HL-60/S4 treated with retinoic acid at 250 ng/mL for 4 days and 3 days (cell line): ENCODE data around the gene CAPN5.
"Not testable (repeated sequence)": the region's sequence is repeated elsewhere in the genome, so short reads cannot be mapped to it uniquely, and the experiment has no call there.

Experiments used
- in situ Hi-C: fragments of 300-500 bp; cut with MboI; formaldehyde crosslinking; loops from 2 replicates; pipeline ENCODE4 v1.7.0; 2022; ENCODE audit warnings: low sequenced_read_pairs

The CAPN5 gene

DNA sequence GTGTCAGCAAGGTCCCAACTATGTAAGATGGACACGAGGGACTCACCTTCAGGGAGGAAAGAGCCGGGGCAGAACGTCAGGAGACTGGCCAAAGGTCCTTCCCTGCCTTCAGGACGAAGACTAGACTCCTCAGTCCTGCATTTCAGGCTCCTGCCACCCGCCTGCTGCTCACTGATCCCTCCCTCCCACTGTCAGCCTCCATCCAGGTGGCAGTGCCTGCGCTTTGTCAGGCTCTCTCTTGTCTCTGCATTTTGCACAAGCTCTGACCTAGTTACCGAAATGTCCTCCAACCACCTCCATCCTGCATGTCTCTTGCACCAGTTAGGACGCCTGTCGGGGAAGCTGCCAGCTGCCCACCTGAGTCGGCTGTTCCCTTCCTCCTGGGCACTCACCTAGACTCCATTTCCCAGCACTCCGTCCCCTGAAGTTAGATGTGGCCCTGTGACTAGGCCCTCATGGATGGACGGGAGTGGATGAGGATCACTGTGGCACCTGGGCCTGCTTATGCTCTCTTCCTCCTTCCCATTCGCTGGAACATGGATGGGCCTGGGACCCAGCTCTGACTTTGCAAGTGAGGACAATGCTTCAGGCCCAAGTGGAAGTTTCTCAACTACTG is 24.6 kb upstream of the CAPN5 start:
- in situ Hi-C loops: no loop called here

DNA sequence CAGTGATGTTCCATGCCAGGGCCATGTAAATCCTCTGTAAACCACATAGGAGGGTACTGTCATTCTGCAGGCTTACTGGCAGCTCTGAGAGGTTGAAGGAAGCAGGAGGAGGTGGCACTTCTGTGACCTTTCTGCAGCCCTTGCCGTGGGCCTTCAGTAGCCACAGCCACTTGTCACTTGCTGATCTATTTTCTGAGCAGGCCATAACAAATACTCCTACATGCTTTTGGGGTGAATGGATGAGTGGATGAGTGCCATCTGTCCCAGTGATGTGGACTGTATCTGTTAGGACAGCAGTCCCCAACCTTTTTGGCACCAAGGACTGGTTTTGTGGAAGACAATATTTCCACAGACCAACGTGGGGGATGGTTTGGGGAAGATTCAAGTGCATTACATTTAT is 22.4 kb upstream of the CAPN5 start:
- in situ Hi-C loops: no loop called here

DNA sequence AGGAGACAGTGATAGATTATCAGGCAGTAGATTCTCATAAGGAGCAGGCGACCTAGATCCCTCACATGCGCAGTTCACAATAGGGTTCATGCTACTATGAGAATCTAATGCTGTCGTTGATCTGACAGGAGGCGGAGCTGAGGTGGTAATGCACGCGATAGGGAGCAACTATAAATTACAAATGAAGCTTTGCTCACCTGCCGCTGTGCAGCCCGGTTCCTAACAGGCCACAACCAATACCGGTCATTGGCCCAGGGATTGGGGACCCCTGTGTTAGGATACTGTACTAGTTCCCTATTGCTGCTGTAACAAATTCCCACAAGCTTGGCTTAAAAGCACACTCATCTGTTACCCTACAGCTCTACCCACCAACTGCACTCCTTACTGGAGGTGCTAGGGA is 21.9 kb upstream of the CAPN5 start:
- in situ Hi-C loops: no loop called here

DNA sequence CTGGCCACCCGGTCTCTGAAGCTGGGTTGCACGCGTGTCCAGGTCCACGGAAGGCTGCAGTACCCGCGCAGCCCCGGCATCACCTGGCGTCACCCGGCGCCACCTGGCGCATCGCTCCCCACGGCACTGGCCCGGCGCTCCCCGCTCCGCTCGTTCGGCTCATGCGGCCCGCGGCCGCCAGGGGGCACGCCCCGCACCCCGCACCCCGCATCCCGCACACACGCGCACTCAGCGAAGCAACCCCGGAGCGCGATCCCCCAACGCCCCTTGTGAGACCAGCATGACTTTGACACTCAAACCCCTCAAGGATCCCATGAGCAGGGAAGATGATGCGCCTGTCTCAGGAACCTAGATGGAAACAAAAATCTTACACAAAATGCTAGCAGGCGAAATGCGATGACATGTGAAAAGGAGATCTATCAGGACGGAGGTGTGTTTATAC is 20.7 kb upstream of the CAPN5 start:
- in situ Hi-C loops: no loop called here

DNA sequence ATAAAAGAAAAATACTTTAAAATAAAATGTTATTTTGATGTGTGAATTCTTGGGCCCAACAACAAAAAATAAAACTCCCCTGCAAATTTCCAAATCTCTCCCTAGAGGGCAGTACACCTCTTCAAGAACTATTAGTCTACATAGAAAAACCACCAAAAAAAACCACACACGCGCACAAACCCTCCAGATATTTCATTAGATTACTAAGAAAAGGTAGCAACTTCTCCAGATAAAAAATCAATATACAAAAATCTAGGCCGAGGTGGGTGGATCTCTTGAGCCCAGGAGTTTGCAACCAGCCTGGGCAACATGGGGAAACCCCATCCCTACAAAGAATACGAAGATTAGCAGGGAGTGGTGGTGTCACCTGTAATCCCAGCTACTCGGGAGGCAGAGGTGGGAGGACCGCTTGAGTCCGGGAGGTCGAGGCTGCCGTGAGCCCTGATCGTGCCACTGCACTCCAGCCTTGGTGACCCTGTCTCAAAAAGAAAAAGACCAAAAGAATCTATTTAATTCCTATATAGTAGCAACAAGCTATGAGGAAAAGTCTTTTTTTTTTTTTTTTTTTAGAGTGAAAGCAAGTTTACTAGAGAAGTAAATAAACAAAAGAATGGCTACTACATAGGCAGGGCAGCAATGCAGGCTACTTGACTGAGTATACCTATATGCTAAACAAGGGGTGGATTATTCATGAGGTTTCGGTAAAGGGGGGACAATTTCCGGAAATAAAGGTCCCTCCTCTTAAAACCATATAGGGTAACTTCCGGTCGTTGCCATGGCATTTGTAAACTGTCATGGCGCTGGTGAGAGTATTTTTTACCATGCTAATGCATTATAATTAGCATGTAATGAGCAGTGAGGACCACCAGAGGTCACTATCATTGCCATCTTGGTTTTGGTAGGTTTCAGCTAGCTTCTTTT is 19.5 kb upstream of the CAPN5 start:
- in situ Hi-C loops: no loop called here

DNA sequence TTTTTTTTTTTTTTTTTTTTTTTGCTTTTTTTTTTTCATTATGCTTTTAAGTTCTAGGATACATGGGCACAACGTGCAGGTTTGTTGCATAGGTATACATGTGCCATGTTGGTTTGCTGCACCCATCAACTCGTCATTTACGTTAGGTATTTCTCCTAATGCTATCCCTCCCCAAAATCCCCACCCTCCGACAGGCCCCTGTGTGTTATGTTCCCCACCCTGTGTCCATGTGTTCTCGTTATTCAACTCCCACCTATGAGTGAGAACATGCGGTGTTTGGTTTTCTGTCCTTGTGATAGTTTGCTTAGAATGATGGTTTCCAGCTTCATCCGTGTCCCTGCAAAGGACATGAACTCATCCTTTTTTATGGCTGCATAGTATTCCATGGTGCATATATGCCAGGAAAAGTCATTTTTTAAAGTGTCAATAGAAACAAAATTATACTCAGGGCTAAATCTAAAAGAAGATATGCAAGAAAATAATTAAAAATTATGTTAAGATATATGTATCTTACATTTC is 18.8 kb upstream of the CAPN5 start:
- in situ Hi-C loops: not testable (repeated sequence)

DNA sequence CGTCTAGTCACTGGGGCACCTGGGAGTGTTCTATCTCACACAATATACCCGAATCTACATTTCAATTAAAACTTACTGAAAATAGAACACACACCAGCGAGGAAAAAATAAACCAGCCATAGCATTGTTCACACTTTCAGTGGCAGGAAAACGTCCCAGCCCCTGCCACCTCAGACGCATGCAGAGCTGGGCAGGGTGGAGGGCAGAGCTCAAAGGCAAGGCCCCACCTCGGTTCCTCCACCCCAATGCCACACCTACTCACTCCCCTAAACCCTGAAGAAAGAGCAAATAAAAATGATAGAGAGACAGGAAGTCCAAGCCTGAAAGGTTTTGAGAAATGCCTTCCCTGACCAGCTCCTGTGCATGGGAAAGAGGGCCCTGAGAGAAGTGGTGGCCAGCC is 17.7 kb upstream of the CAPN5 start:
- in situ Hi-C loops: no loop called here

DNA sequence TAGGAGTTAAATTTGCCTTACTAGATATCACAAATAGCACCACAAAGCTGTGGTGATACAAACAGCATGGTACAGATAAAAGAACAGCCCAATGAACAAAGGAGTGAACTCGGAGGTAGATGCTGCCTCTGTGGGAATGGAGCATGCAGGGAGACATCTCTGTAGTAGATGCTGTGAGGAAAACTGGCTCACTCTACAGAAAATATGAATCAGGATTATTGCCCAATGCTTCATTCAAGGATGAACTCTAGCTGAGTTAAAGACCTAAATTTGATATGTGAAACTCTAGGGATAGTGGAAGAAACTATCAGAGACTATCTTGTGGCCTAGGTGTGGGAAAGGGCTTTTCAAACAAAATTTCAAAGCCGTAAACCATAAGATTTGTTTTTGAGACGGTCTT is 15.3 kb upstream of the CAPN5 start:
- in situ Hi-C loops: no loop called here

DNA sequence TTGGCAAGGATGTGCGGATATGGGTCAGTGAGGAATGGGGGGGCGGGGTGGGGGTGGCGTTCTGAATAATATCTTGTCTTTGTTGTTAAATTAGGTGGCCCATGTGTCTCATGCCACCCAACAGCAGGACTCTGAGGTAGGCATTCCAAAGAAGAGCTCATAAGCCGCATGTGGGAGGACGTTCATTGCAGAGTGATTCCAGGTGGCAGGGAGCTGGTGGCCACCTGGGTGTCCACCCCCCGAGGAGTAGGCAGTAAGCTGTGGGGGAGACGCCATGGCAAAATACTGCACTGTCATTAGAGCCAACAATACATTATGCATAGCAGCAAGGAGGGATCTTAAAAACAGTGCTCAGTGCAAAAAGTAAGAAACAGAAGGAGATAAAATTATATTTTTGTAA is 14.3 kb upstream of the CAPN5 start:
- in situ Hi-C loops: no loop called here

DNA sequence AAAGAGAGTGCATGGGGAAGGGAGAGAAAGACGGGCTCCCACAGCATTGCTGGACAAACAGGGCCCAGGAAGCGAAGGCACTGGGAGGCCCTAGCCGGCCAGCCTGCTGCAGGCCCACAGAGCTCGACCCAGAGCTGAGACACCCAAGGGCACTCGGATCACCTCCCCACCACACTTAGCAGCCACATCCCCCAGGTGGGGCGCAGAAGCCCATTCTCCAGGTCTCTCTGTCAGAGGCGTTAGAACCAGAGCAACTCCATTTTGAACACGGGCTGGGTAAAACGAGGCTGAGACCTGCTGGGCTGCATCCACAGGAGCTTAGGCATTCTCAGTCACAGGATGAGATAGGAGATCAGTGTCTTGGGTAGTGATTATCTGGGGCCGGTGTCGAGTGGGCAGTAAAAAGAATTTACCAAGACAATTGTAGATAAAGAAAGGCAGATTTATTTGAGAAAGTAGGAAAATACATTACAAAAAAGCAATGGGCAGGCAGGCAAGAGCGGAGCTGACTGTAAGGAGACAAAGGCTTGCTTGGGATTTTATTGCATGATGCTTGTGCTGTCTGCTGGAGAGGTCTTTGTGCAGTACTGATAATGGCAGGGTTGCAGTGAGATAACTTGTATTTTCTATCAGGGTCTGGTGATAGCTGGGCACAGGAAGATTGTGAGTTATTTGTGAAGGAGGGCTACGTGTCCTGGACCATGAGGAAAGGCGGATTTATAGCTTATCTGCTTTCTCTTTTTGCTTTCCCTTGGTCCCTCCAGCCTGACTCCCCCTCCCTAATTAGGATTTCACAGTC is 13.4 kb upstream of the CAPN5 start:
- in situ Hi-C loops: no loop called here

DNA sequence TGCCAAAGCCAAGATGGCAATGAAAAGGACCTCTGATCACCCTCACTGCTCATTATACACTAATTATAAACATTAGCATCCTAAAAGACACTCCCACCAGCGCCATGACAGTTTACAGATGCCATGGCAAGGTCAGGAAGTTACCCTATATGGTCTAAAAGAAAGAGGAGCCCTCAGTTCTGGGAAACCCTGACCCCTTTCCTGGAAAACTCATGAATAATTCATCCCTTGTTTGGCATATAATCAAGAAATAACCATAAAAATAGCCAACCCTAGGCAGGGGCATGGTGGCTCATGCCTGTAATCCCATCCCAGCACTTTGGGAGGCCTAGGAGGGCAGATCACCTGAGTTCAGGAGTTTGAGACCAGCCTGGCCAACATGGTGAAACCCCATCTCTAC is 12.7 kb upstream of the CAPN5 start:
- in situ Hi-C loops: no loop called here

DNA sequence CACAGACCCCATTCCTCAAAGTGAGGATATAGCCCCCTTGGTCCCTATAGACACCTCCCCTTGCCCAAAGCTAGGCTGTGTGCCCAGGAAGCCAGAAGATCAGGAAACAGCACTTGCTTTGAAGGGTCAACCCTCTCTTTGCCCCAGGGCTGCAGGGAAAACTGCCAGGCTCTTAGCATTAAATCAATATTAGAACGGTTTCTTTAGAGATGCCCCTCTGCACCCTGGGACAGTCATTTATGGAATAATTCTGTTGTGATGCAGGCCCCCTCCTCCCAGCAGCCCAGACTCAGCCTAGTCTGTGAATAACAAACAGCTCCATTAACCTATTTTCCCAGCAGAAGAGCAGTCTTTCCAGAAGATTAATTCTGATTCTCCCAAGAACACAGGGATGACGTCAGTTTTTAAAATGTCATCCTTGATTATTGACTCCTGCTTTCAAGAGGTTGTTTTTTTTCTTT is 11.6 kb upstream of the CAPN5 start:
- in situ Hi-C loops: no loop called here

DNA sequence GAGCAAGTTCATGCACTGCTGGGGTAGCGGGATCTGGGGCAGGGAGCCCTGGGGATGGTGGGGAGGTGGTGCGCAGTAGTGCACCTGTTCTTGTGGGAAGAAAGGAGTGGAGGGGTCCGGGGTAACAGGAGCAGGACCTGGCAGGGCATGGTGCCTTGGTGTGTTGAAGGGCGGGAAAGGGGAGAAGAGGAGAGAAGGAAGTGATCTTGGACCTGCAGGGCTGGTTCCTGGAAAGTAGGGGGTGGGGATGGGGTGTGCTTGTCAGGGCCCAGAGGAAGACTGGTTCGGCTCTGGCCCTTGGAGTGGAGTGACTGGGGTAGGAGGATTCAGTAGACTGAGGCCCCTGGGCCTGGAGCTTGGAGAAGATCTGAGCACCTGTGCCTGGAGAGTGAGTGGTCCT is 10.9 kb upstream of the CAPN5 start:
- in situ Hi-C loops: no loop called here

DNA sequence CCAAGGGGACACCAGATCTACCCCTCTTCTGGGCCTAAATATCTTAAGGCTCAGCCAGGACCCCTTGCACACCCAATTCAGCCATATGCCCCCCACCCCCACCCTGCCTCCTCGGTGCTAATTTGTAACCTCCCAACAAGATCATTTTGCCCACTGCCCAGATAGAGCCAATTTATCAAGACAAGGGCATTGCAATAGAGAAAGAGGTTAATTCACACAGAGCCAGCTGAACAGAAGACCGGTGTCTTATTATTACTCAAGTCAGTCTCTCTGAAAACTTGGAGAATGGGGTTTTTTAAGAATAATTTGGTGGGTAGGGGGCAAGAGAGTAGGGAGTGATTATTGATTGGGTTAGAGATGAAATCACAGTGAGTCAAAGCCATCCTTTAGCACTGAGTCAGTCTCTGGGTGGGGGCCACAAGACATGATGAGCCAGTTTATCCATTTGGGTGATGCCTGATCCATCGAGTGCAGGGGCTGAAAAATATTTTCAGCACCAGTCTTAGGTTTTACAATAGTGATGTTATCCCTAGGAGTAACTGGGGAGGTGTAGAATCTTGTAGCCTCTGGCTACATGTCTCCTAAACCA is 9.9 kb upstream of the CAPN5 start:
- in situ Hi-C loops: no loop called here

DNA sequence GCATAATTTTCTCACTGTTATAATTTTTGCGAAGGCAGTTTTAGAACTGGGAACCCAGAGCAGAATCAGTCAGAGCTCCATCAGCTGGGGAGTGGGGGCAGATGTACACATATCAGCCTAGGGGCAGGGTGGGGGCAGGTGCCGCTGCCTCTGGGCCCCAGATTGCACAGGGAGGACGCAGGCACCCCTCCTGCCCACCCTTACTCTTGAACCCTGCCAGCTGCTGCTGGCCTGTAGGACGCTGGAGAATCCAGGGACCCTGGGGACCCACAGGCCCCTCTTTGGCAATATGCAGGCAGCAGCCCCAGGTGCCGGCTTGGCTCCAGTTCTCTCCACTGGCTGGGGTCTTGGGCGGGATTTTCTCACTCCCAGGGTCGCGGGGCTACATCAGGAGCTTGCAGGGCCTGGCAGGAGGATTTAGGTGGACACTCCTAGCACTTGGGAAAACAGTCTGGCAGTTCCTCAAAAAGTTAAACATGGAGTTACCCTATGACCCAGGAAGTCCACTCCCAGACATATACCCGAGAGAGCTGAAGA is 8.8 kb upstream of the CAPN5 start:
- in situ Hi-C loops: no loop called here

DNA sequence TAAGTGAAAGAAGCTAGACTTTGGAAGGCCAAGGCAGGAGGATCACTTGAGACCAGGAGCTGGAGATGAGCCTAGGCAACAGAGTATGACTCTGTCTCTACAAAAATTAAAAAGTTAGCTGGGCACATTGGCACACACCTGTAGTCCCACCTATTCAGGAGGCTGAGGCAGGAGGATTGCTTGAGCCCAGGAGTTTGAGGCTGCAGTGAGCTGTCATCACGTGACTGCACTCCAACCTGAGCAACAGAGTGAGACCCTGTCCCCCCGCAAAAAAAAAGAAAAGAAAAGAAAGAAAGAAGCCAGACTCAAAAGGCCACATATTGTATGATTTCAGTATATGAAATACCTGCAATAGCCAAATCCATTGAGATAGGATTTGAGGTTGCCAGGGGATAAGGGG is 7.9 kb upstream of the CAPN5 start:
- in situ Hi-C loops: no loop called here

DNA sequence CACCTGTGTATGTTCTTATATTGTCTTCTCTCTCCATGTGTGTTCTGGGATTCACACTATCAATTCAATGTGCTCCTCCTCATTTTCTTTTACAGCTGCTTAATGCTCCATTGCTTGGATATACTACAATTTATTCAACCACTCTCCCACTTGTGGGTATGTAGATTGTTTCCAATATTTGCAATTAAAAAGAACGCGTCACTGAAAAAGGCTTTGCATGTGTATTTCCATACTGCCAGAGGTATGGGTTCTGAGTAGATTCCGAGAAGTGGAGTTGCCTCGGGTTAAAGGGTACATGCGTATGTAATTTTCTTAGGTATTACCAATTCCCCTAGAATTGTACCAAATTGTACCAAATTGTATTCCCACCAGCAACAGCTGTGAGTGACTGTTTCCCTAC is 7.0 kb upstream of the CAPN5 start:
- in situ Hi-C loops: no loop called here

DNA sequence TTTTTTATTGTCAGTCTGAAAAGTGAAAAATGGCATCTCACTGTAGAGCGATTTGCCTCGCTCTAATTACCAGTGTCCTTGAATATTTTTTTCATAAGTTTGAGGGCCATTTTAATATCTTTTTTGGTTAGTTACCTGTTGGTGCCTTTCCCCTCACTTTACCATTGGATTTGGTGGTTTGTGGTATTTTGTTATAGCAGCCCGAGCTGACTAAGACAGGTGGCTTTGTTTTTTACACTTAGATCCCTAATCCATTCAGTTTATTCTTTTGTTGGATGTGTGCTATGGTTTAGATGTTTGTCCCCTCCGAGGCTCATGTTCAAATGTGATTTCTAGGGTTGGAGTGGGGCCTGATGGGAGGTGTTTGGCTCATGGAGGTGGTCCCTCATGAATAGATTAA is 6.5 kb upstream of the CAPN5 start:
- in situ Hi-C loops: no loop called here

DNA sequence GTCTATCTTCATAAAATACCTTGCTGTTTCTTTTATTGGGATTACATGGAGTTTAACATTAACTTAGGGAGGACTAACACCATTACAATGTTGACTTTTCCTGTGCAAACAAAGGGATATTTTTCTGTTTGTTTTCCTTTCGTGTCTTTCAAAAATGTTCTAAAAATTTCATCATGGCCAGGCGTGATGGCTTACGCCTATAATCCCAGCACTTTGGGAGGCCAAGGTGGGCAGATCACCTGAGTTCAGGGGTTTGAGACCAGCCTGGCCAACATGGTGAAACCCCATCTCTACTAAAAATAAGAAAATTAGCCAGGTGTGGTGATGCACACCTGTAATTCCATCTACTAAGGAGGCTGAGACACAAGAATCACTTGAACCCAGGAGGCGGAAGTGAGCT is 5.5 kb upstream of the CAPN5 start:
- in situ Hi-C loops: not testable (repeated sequence)

DNA sequence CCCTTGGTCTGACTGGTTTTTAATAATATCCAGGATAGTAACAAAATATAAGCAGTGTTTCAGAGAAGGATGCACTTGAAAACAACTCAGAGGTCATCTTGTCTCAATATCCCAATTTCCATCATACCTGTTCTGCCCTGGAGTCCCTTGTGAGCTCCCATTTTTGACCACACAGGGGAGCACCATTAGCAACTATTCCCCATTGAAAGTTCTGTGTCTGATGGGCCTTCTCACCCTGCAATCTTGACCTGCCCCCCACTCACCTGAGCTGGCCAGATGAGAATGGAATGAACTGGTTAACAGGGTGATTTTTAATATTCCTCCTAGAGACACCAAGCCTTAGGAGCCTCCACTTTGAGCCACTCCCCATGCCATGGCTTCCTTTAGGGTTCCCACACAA is 3.8 kb upstream of the CAPN5 start:
- in situ Hi-C loops: no loop called here

DNA sequence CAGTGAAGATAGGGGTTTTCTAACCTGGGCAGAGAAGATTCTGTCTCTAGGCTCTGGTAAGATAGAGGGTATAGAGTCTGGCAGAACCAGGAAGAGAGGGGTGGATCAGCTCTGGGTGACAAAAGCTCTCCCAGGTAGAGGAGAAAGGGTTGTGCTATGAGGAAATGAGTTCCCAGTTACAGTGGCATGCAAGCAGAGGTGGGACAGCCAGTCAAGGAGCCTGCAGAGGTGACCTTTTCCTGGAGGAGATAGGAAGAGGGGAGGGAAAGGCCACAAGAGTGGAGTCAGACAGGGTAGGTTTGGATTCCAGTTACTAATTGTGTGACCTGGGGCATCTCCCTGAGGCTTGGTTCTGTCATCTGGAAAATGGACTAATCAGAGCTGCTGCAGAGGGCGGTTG is 3.4 kb upstream of the CAPN5 start:
- in situ Hi-C loops: no loop called here
